ENCODE data around the gene GPR156.

GRCh38 chr3:120196812-120197211 lies 88.2 kb downstream of the GPR156 start:
- TF ChIP-seq CTCF (optimal IDR thresholded peaks at IDR 0.05 in 1 of 3, IDR thresholded peaks at IDR 0.05 in 1 of 3, conservative IDR thresholded peaks at IDR 0.05 in 1 of 3; ENCODE audit: extremely low read depth in 1 of 3, insufficient read depth in 2 of 3, low read length in 3 of 3) (no peak), EZH2 (IDR thresholded peaks at IDR 0.05; ENCODE audit: low read length) (no peak)

Measured in keratinocyte (primary cell).